PFSK-1 (cell line): ENCODE results near the gene HBS1L.

Source experiments
- FOXP2 ChIP-seq: optimal IDR thresholded peaks from 2 replicates; pipeline ENCODE3; 2011; ENCODE audit warnings: borderline replicate concordance, control low read depth, inconsistent platforms; ENCODE audit not compliant: insufficient read depth; ENCODE audit errors: extremely low read length, extremely low read depth
- POLR2AphosphoS5 ChIP-seq: IDR thresholded peaks from 2 replicates; pipeline ENCODE4 v1.6.1; 2012; ENCODE audit warnings: low read depth, mild to moderate bottlenecking, control low read depth, low read length, moderate library complexity
- SIN3A ChIP-seq: IDR thresholded peaks from 2 replicates; pipeline ENCODE4 v1.6.1; 2012; ENCODE audit warnings: mild to moderate bottlenecking, low read length, moderate library complexity, borderline replicate concordance; ENCODE audit not compliant: insufficient read depth
- TAF1 ChIP-seq: IDR thresholded peaks from 2 replicates; pipeline ENCODE4 v1.6.1; 2012; ENCODE audit warnings: low read length, control low read depth, borderline replicate concordance; ENCODE audit not compliant: insufficient read depth
- TF ChIP-seq, protein P1 (sequence below), 2 experiments: IDR thresholded peaks; 2 replicates each; pipeline versions ENCODE4 v1.6.1 to v1.8.0; 2011 to 2012; ENCODE audit warnings: low read depth in 2 of 2, low read length in 2 of 2, control low read depth in 1 of 2, inconsistent platforms in 1 of 2, mild to moderate bottlenecking in 1 of 2, moderate library complexity in 1 of 2; ENCODE audit not compliant: insufficient read depth in 1 of 2

Gene HBS1L

DNA sequence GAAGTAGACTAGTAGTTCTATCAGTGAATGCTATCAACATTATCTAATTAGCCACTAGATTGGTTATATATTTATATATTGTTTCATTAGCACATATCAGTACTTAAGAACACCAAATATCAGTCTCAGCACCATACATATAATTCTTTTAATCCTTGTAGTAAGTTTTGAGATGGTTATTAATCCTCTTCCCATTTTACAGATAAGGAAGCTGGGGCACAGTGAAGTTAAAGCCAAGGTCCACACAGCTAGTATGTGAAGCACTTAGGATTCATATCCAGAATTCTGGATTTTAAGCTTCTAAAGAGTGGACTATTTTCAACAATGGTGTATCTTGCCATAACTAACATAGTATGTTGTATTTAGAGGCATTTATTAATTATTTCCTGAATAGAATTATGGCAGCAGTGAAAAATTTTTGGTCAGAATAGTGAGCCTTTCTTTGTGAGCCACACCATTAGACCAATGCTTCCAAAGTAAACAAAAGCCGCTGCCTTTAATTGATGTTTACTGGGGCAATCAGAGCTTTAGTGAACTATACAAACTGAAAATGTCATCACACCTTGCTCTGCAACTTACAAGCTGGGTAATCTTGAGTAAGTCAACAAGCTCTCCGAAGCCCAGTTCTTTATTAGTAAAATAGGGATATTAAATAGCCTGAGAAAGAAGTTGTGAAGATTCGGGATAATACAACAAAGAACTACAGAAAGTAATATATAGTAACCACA, 41.9 kb upstream of the HBS1L start:
- no peak for TF ChIP-seq TAF1
- no peak for TF ChIP-seq SIN3A
- TF ChIP-seq POLR2AphosphoS5, result no peak
- TF ChIP-seq, protein P1, sequence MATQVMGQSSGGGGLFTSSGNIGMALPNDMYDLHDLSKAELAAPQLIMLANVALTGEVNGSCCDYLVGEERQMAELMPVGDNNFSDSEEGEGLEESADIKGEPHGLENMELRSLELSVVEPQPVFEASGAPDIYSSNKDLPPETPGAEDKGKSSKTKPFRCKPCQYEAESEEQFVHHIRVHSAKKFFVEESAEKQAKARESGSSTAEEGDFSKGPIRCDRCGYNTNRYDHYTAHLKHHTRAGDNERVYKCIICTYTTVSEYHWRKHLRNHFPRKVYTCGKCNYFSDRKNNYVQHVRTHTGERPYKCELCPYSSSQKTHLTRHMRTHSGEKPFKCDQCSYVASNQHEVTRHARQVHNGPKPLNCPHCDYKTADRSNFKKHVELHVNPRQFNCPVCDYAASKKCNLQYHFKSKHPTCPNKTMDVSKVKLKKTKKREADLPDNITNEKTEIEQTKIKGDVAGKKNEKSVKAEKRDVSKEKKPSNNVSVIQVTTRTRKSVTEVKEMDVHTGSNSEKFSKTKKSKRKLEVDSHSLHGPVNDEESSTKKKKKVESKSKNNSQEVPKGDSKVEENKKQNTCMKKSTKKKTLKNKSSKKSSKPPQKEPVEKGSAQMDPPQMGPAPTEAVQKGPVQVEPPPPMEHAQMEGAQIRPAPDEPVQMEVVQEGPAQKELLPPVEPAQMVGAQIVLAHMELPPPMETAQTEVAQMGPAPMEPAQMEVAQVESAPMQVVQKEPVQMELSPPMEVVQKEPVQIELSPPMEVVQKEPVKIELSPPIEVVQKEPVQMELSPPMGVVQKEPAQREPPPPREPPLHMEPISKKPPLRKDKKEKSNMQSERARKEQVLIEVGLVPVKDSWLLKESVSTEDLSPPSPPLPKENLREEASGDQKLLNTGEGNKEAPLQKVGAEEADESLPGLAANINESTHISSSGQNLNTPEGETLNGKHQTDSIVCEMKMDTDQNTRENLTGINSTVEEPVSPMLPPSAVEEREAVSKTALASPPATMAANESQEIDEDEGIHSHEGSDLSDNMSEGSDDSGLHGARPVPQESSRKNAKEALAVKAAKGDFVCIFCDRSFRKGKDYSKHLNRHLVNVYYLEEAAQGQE (IDR thresholded peaks at IDR 0.05; ENCODE audit: insufficient read depth in 1 of 2, low read depth in 2 of 2, low read length in 2 of 2), result no peak
- no peak for TF ChIP-seq FOXP2

DNA sequence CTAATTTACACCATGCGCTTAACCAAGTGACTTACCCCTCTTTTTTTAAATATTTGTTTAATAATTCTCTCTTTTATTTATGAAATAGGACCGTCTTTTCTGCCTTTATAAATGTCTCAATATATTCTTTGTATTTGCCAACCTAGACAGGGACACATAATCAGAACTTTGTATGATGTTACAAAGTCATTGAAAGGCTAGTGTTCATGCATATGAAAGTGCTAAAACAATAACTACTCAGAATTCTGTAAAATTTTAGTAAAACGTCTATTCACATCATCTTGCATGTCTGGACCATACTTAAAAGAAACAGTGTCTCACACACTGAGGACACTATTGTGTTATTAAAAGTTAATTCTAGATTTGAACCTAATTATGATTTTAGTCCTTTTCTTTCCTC, 41.1 kb upstream of the HBS1L start:
- TF ChIP-seq FOXP2 (no peak), POLR2AphosphoS5 (no peak), SIN3A (no peak), TAF1 (no peak)
- TF ChIP-seq, protein P1 (IDR thresholded peaks at IDR 0.05; ENCODE audit: insufficient read depth in 1 of 2, low read depth in 2 of 2, low read length in 2 of 2), result no peak

DNA sequence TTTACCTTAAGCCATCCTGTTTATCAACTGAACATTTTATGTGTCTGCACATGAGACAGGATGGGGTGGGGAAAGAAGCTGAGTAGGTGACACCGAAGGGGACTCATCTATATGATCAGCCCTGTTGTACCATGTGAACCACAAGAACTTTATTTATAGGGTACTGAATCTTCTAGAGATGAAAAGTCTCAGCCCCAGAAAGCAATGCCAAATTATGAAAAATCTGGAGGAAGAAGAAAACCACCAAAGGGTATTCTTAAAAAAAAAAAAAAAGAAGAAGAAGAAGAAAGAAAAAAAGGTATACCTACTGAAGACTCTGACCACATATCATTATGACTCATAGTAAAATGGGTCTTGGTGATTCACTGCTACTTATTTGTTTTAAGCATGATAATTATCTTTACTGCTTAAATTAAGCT, 39.8 kb upstream of the HBS1L start:
- TF ChIP-seq POLR2AphosphoS5, result no peak
- TF ChIP-seq SIN3A, result no peak
- TF ChIP-seq TAF1, result no peak
- TF ChIP-seq FOXP2, result no peak
- TF ChIP-seq, protein P1 (IDR thresholded peaks at IDR 0.05; ENCODE audit: insufficient read depth in 1 of 2, low read depth in 2 of 2, low read length in 2 of 2), result no peak

DNA sequence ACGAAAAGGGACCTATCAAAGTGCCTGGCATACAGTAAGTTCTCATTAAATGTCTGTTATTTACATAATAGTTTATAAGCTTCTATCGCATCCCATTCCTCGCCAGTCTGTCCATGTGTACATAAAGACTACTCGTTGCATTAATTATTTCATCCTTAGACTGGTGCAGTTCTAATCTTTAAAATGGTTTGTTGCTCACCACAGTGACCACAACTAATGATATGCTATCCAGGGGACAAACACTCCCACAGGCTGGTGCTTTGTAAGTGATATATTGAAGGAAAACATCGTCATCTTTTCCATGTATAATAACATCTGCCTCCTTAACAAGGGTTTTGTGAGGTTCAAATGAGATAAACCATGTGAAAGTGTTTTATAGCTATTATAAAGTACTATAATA, 39.0 kb upstream of the HBS1L start:
- TF ChIP-seq TAF1 (no peak), POLR2AphosphoS5 (no peak), FOXP2 (no peak)
- TF ChIP-seq, protein P1 (IDR thresholded peaks at IDR 0.05; ENCODE audit: insufficient read depth in 1 of 2, low read depth in 2 of 2, low read length in 2 of 2), result no peak

DNA sequence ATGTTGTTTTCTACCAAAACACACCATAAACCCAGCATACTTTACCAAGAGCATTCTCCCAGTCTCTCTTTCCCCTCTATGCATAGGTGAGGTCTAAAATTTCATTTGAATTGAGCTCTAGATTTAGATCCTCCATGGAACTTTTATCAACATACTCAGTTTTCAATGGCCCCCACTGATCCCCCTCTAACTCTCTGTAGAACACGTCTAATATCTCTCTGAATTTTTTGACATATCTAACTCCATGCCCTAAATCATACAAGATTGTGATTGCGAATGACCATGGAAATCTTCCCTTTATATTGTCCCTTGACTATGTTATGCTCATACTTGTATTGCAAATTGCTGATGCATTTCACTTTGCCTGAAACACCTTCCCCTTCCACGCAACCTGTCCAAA, 38.1 kb upstream of the HBS1L start:
- TF ChIP-seq TAF1 (no peak), FOXP2 (no peak), POLR2AphosphoS5 (no peak)
